GM23338 (cell line): ENCODE measurements around the gene SULT1A2. TPM values are rescaled to one million over a fixed set of nuclear protein-coding genes. Genes with fewer than 3 reads are reported as not detected.

Source experiments
- ATAC-seq: fragments of 200-7000 bp; cut with Tn5 transposase; 3 replicates; pipeline ENCODE4 v1.9.1; 2020
- DNase-seq: peaks from one replicate; pipeline ENCODE4 v3.0.0-alpha.2; 2015; ENCODE audit warnings: low spot score
- H2AFZ ChIP-seq: fragments of 200-600 bp; sonication (generic); 2 replicates; pipeline ENCODE4 v1.8.0; 2016; ENCODE audit warnings: antibody characterized with exemption, mild to moderate bottlenecking, moderate library complexity
- H3F3A ChIP-seq: fragments of 200-600 bp; sonication (generic); replicated peaks from 2 replicates; pipeline ENCODE4 v1.8.0; 2017; ENCODE audit warnings: antibody characterized with exemption, mixed run types, low read depth
- H3K27ac ChIP-seq: fragments of 200-600 bp; sonication (generic); 2 replicates; pipeline ENCODE4 v1.6.1; 2016; ENCODE audit warnings: low read depth
- H3K27me3 ChIP-seq: fragments of 200-600 bp; sonication (generic); 2 replicates; pipeline ENCODE4 v1.8.0; 2016; ENCODE audit warnings: mild to moderate bottlenecking, mixed run types, moderate library complexity; ENCODE audit not compliant: insufficient read depth
- H3K36me3 ChIP-seq: fragments of 200-600 bp; sonication (generic); 2 replicates; pipeline ENCODE4 v1.8.0; 2016; ENCODE audit warnings: mild to moderate bottlenecking; ENCODE audit not compliant: insufficient read depth
- H3K4me1 ChIP-seq: fragments of 200-600 bp; sonication (generic); 2 replicates; pipeline ENCODE4 v1.8.0; 2016; ENCODE audit warnings: mild to moderate bottlenecking, moderate library complexity; ENCODE audit not compliant: insufficient read depth
- H3K4me2 ChIP-seq: fragments of 200-600 bp; sonication (generic); 2 replicates; pipeline ENCODE4 v1.7.1; 2017; ENCODE audit warnings: mixed run types
- H3K4me3 ChIP-seq: fragments of 200-600 bp; sonication (generic); 2 replicates; pipeline ENCODE4 v1.6.1; 2016; ENCODE audit warnings: mixed run types
- H3K79me2 ChIP-seq: fragments of 200-600 bp; sonication (generic); replicated peaks from 2 replicates; pipeline ENCODE4 v1.8.0; 2017; ENCODE audit warnings: mild to moderate bottlenecking; ENCODE audit not compliant: insufficient read depth
- H3K9me2 ChIP-seq: fragments of 200-600 bp; sonication (generic); 2 replicates; pipeline ENCODE4 v1.8.0; 2017; ENCODE audit not compliant: insufficient read depth
- H4K20me1 ChIP-seq: fragments of 200-600 bp; sonication (generic); replicated peaks from 2 replicates; pipeline ENCODE4 v1.8.0; 2017; ENCODE audit warnings: mild to moderate bottlenecking; ENCODE audit not compliant: insufficient read depth
- H3K27ac Mint-ChIP-seq: 2 replicates; pipeline ENCODE4 v1.8.0; 2020; ENCODE audit warnings: inconsistent platforms, mild to moderate bottlenecking, moderate library complexity, mixed read lengths
- H3K27me3 Mint-ChIP-seq: 3 replicates; pipeline ENCODE4 v1.8.0; 2022; ENCODE audit warnings: low read depth, mild to moderate bottlenecking, moderate library complexity, mixed read lengths, inconsistent platforms; ENCODE audit not compliant: insufficient read depth, poor library complexity
- H3K36me3 Mint-ChIP-seq: 3 replicates; pipeline ENCODE4 v1.8.0; 2021; ENCODE audit warnings: low read depth, mild to moderate bottlenecking, inconsistent platforms, moderate library complexity, mixed read lengths
- H3K4me1 Mint-ChIP-seq: 3 replicates; pipeline ENCODE4 v1.8.0; 2020; ENCODE audit warnings: mild to moderate bottlenecking, inconsistent platforms, mixed read lengths
- H3K4me3 Mint-ChIP-seq: 3 replicates; pipeline ENCODE4 v1.8.0; 2021; ENCODE audit warnings: moderate library complexity, mild to moderate bottlenecking, inconsistent platforms, mixed read lengths
- H3K9me3 Mint-ChIP-seq: 3 replicates; pipeline ENCODE4 v1.8.0; 2020; ENCODE audit warnings: moderate library complexity, mild to moderate bottlenecking, inconsistent platforms, mixed read lengths
- CREB1 ChIP-seq: fragments of 250-450 bp; sonication (Bioruptor Pico); IDR thresholded peaks from 2 replicates; pipeline ENCODE4 v1.5.0; 2020; ENCODE audit warnings: low read depth, mild to moderate bottlenecking, moderate library complexity
- NANOG ChIP-seq: IDR thresholded peaks from 2 replicates; pipeline ENCODE4 v1.6.1; 2016; ENCODE audit warnings: antibody characterized with exemption, borderline replicate concordance
- POLR2AphosphoS5 ChIP-seq: IDR thresholded peaks from 2 replicates; pipeline ENCODE4 v1.6.1; 2016; ENCODE audit warnings: antibody characterized with exemption, low read depth
- STAT1 ChIP-seq: IDR thresholded peaks from one replicate; pipeline ENCODE4 v1.6.1; 2016; ENCODE audit warnings: antibody characterized with exemption; ENCODE audit not compliant: unreplicated experiment
- ZNF331 ChIP-seq: fragments of 250-450 bp; sonication (Bioruptor Pico); IDR thresholded peaks from 2 replicates; pipeline ENCODE4 v1.5.0; 2020; ENCODE audit warnings: low read depth, mild to moderate bottlenecking, moderate library complexity
- polyA plus RNA-seq: library from polyadenylated mRNA; unstranded; fragments of >200 nt; fragmentation: Nextera tagmentation; extraction: Ambion mirVana; gene quantifications from 2 replicates; pipeline ENCODE4 v1.2.1, GENCODE V29; 2016
- total RNA-seq: library from RNA; depleted of rRNA; stranded (reverse); fragments of >200 nt; shearing (Covaris generic); gene quantifications from 2 replicates; pipeline ENCODE4 v1.2.3, GENCODE V29; 2014
- TF ChIP-seq, protein P1 (sequence below): fragments of 250-450 bp; sonication (Bioruptor Pico); IDR thresholded peaks from 2 replicates; pipeline ENCODE4 v1.5.0; 2020; ENCODE audit warnings: mild to moderate bottlenecking, moderate library complexity
- TF ChIP-seq, protein P2 (sequence below), 2 experiments: fragments of 200-600 bp in 1 of 2; sonication (generic) in 1 of 2; conservative IDR thresholded peaks; 2 replicates each; pipeline versions ENCODE4 v1.5.1 to v1.6.1; 2016 to 2017; ENCODE audit warnings: antibody characterized with exemption in 2 of 2, low read depth in 2 of 2, mild to moderate bottlenecking in 2 of 2, moderate library complexity in 1 of 2

The SULT1A2 gene
- total and polyA plus RNA-seq, 2 experiments from 2014 or later: 0.17 to 0.34 TPM

GRCh38 chr16:28590384-28591340, 6.2 kb downstream of the SULT1A2 start (continued):
- TF ChIP-seq, protein P1, sequence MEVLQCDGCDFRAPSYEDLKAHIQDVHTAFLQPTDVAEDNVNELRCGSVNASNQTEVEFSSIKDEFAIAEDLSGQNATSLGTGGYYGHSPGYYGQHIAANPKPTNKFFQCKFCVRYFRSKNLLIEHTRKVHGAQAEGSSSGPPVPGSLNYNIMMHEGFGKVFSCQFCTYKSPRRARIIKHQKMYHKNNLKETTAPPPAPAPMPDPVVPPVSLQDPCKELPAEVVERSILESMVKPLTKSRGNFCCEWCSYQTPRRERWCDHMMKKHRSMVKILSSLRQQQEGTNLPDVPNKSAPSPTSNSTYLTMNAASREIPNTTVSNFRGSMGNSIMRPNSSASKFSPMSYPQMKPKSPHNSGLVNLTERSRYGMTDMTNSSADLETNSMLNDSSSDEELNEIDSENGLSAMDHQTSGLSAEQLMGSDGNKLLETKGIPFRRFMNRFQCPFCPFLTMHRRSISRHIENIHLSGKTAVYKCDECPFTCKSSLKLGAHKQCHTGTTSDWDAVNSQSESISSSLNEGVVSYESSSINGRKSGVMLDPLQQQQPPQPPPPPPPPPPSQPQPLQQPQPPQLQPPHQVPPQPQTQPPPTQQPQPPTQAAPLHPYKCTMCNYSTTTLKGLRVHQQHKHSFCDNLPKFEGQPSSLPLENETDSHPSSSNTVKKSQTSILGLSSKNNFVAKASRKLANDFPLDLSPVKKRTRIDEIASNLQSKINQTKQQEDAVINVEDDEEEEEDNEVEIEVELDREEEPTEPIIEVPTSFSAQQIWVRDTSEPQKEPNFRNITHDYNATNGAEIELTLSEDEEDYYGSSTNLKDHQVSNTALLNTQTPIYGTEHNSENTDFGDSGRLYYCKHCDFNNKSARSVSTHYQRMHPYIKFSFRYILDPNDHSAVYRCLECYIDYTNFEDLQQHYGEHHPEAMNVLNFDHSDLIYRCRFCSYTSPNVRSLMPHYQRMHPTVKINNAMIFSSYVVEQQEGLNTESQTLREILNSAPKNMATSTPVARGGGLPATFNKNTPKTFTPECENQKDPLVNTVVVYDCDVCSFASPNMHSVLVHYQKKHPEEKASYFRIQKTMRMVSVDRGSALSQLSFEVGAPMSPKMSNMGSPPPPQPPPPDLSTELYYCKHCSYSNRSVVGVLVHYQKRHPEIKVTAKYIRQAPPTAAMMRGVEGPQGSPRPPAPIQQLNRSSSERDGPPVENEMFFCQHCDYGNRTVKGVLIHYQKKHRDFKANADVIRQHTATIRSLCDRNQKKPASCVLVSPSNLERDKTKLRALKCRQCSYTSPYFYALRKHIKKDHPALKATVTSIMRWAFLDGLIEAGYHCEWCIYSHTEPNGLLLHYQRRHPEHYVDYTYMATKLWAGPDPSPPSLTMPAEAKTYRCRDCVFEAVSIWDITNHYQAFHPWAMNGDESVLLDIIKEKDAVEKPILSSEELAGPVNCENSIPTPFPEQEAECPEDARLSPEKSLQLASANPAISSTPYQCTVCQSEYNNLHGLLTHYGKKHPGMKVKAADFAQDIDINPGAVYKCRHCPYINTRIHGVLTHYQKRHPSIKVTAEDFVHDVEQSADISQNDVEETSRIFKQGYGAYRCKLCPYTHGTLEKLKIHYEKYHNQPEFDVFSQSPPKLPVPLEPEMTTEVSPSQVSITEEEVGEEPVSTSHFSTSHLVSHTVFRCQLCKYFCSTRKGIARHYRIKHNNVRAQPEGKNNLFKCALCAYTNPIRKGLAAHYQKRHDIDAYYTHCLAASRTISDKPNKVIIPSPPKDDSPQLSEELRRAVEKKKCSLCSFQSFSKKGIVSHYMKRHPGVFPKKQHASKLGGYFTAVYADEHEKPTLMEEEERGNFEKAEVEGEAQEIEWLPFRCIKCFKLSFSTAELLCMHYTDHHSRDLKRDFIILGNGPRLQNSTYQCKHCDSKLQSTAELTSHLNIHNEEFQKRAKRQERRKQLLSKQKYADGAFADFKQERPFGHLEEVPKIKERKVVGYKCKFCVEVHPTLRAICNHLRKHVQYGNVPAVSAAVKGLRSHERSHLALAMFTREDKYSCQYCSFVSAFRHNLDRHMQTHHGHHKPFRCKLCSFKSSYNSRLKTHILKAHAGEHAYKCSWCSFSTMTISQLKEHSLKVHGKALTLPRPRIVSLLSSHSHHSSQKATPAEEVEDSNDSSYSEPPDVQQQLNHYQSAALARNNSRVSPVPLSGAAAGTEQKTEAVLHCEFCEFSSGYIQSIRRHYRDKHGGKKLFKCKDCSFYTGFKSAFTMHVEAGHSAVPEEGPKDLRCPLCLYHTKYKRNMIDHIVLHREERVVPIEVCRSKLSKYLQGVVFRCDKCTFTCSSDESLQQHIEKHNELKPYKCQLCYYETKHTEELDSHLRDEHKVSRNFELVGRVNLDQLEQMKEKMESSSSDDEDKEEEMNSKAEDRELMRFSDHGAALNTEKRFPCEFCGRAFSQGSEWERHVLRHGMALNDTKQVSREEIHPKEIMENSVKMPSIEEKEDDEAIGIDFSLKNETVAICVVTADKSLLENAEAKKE (CRISPR knock-in tag): no peak
- TF ChIP-seq CREB1 (CRISPR knock-in tag): no peak
- TF ChIP-seq STAT1: no peak
- TF ChIP-seq POLR2AphosphoS5: no peak

GRCh38 chr16:28589930-28590329, 6.9 kb downstream of the SULT1A2 start:
- ATAC-seq (no peak), DNase-seq (no peak)
- H3K36me3 Mint-ChIP-seq: peaks cover 16% of the 10 kb centered on the region
- H3K27ac ChIP-seq: no peak overlapping the region
- H3K36me3 ChIP-seq: no peaks in the 10 kb centered on the region; the same call in 1 of the 2 replicates
- H3K9me3 Mint-ChIP-seq: no peaks in the 10 kb centered on the region
- H3F3A ChIP-seq: no peaks in the 10 kb centered on the region
- no peak overlapping the region for H3K27ac Mint-ChIP-seq
- no peaks in the 10 kb centered on the region for H3K4me1 ChIP-seq
- H3K4me3 ChIP-seq: no peak overlapping the region
- peaks cover 10% of the 10 kb centered on the region for H3K27me3 Mint-ChIP-seq
- peaks cover 2% of the 10 kb centered on the region; the same call in 1 of the 3 replicates for H3K4me1 Mint-ChIP-seq
- no peak overlapping the region for H3K4me2 ChIP-seq
- no peaks in the 10 kb centered on the region; the same call in 1 of the 2 replicates for H3K9me2 ChIP-seq
- no peaks in the 10 kb centered on the region for H4K20me1 ChIP-seq
- H3K79me2 ChIP-seq: no peaks in the 10 kb centered on the region
- TF ChIP-seq, protein P2, sequence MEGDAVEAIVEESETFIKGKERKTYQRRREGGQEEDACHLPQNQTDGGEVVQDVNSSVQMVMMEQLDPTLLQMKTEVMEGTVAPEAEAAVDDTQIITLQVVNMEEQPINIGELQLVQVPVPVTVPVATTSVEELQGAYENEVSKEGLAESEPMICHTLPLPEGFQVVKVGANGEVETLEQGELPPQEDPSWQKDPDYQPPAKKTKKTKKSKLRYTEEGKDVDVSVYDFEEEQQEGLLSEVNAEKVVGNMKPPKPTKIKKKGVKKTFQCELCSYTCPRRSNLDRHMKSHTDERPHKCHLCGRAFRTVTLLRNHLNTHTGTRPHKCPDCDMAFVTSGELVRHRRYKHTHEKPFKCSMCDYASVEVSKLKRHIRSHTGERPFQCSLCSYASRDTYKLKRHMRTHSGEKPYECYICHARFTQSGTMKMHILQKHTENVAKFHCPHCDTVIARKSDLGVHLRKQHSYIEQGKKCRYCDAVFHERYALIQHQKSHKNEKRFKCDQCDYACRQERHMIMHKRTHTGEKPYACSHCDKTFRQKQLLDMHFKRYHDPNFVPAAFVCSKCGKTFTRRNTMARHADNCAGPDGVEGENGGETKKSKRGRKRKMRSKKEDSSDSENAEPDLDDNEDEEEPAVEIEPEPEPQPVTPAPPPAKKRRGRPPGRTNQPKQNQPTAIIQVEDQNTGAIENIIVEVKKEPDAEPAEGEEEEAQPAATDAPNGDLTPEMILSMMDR (conservative IDR thresholded peaks at IDR 0.05; ENCODE audit: low read depth in 2 of 2): no peak
- TF ChIP-seq ZNF331 (CRISPR knock-in tag) (no peak), STAT1 (no peak), NANOG (no peak)
- no peaks in the 10 kb centered on the region for H3K27me3 ChIP-seq
- no peak overlapping the region for H2AFZ ChIP-seq
- no peak overlapping the region for H3K4me3 Mint-ChIP-seq
